ENCODE data around the gene KIAA1755. TPM values are rescaled to one million over a fixed set of nuclear protein-coding genes. Genes with fewer than 3 reads are reported as not detected.

The KIAA1755 gene
- total RNA-seq, 3 donors from 2014 or later (not counting 1 experiment from before 2014, with no cell fraction given) = not detected

GRCh38 chr20:38277691-38278090, 17.2 kb upstream of the KIAA1755 start:
- no peak overlapping the region for H3K4me3 Mint-ChIP-seq
- TF ChIP-seq, protein P1, sequence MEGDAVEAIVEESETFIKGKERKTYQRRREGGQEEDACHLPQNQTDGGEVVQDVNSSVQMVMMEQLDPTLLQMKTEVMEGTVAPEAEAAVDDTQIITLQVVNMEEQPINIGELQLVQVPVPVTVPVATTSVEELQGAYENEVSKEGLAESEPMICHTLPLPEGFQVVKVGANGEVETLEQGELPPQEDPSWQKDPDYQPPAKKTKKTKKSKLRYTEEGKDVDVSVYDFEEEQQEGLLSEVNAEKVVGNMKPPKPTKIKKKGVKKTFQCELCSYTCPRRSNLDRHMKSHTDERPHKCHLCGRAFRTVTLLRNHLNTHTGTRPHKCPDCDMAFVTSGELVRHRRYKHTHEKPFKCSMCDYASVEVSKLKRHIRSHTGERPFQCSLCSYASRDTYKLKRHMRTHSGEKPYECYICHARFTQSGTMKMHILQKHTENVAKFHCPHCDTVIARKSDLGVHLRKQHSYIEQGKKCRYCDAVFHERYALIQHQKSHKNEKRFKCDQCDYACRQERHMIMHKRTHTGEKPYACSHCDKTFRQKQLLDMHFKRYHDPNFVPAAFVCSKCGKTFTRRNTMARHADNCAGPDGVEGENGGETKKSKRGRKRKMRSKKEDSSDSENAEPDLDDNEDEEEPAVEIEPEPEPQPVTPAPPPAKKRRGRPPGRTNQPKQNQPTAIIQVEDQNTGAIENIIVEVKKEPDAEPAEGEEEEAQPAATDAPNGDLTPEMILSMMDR (IDR thresholded peaks at IDR 0.05) = no peak
- no peaks in the 10 kb centered on the region for H3K36me3 Mint-ChIP-seq
- no peak for DNase-seq
- H3K27me3 Mint-ChIP-seq (ENCODE audit: low read depth in 2 of 2) = peaks cover 0 to 4% of the 10 kb centered on the region in 2 donors
- no peaks in the 10 kb centered on the region for H3K4me1 Mint-ChIP-seq
- H3K9me3 Mint-ChIP-seq = no peaks in the 10 kb centered on the region
- H3K27ac Mint-ChIP-seq = no peak overlapping the region
- no peak overlapping the region for H3K4me3 ChIP-seq (ENCODE audit: low read length)
- no peak overlapping the region for H3K27ac ChIP-seq (ENCODE audit: low read length)
- intact Hi-C loops (cut with micrococcal nuclease) = no loop called here
- no peaks in the 10 kb centered on the region for H3K36me3 ChIP-seq (ENCODE audit: control insufficient read depth, insufficient read depth, low read length)
- WGBS (ENCODE audit: insufficient coverage) = 91% methylated on average over 2 of the region's 2 CpGs
- no peaks in the 10 kb centered on the region for H3K4me1 ChIP-seq (ENCODE audit: control insufficient read depth, insufficient read depth, low read length)
- H3K27me3 ChIP-seq (ENCODE audit: control insufficient read depth, insufficient read depth, low read length) = no peaks in the 10 kb centered on the region
- H3K9me3 ChIP-seq (ENCODE audit: control insufficient read depth, insufficient read depth, low read length) = no peaks in the 10 kb centered on the region
- no peak for ATAC-seq

DNA sequence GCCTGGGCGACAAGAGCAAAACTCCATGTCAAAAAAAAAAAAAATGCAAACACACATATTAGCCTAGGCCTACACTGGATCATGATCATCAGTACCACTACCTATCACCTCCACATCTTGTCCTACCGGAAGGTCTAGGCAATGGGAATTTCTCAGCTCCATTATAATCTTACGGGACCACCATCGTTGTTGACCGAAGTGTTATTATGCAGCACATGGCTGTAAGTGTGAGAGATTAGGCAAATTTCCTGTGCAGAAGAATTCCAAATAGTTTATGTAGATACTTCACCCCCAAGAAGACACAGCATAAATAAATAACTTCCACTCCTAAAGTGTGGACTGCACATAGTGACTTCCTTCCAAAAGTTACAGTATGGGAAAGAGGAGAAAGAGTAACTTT, 16.8 kb upstream of the KIAA1755 start:
- Histone ChIP-seq H3K27ac (ENCODE audit: low read length) (no peak overlapping the region), H3K36me3 (ENCODE audit: control insufficient read depth, insufficient read depth, low read length) (no peaks in the 10 kb centered on the region), H3K4me3 (ENCODE audit: low read length) (no peak overlapping the region), H3K27me3 (ENCODE audit: control insufficient read depth, insufficient read depth, low read length) (no peaks in the 10 kb centered on the region), H3K4me1 (ENCODE audit: control insufficient read depth, insufficient read depth, low read length) (no peaks in the 10 kb centered on the region), H3K9me3 (ENCODE audit: control insufficient read depth, insufficient read depth, low read length) (no peaks in the 10 kb centered on the region)
- no peak for DNase-seq
- Mint-ChIP-seq H3K4me3 (no peak overlapping the region), H3K4me1 (no peaks in the 10 kb centered on the region), H3K36me3 (no peaks in the 10 kb centered on the region), H3K27me3 (ENCODE audit: low read depth in 2 of 2) (peaks cover 0 to 6% of the 10 kb centered on the region in 2 donors), H3K27ac (no peak overlapping the region), H3K9me3 (no peaks in the 10 kb centered on the region)
- TF ChIP-seq, protein P1 (IDR thresholded peaks at IDR 0.05) = no peak
- intact Hi-C loops (cut with micrococcal nuclease) = no loop called here
- ATAC-seq = no peak
- WGBS (ENCODE audit: insufficient coverage) = 100% methylated on average over 2 of the region's 5 CpGs

DNA sequence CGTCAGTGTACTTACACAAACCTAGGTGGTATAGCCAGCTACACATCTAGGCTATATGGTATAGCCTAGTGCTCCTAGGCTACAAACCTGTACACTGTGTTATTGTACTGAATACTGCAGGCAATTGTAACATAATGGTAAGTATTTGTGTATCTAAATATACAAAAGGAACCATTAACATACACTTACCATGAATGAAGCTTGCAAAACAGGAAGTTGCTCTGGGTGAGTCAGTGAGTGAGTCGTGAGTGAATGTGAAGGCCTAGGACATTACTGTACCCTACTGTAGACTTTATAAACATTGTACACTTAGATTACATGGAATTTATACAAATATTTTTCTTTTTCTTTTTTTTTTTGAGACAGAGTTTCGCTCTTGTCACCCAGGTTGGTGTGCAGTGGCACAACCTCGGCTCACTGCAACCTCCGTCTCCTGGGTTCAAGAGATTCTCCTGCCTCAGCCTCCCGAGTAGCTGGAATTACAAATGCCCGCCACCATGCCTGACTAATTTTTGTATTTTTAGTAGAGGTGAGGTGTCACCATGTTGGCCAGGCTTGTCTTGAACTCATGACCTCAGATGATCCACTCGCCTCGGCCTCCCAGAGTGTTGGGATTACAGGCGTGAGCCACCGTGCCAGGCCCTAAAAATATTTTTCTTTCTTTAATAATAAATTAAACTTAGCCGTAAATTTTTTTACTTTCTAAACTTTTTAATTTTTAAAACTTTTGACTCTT, 15.4 kb upstream of the KIAA1755 start:
- 95% methylated on average over 11 of the region's 12 CpGs for WGBS (ENCODE audit: insufficient coverage)
- Mint-ChIP-seq H3K9me3 (no peaks in the 10 kb centered on the region), H3K36me3 (no peaks in the 10 kb centered on the region), H3K4me1 (no peaks in the 10 kb centered on the region), H3K27ac (no peak overlapping the region), H3K27me3 (ENCODE audit: low read depth in 2 of 2) (peaks cover 0 to 11% of the 10 kb centered on the region in 2 donors), H3K4me3 (no peak overlapping the region)
- H3K4me3 ChIP-seq (ENCODE audit: low read length) = no peak overlapping the region
- ATAC-seq (no peak), DNase-seq (no peak)
- H3K4me1 ChIP-seq (ENCODE audit: control insufficient read depth, insufficient read depth, low read length) = no peaks in the 10 kb centered on the region
- H3K27ac ChIP-seq (ENCODE audit: low read length) = no peak overlapping the region
- H3K9me3 ChIP-seq (ENCODE audit: control insufficient read depth, insufficient read depth, low read length) = no peaks in the 10 kb centered on the region
- H3K27me3 ChIP-seq (ENCODE audit: control insufficient read depth, insufficient read depth, low read length) = no peaks in the 10 kb centered on the region
- no peaks in the 10 kb centered on the region for H3K36me3 ChIP-seq (ENCODE audit: control insufficient read depth, insufficient read depth, low read length)
- TF ChIP-seq, protein P1 (IDR thresholded peaks at IDR 0.05) = no peak
- intact Hi-C loops (cut with micrococcal nuclease) = no loop called here

GRCh38 chr20:38272961-38273360, 12.4 kb upstream of the KIAA1755 start:
- H3K36me3 ChIP-seq (ENCODE audit: control insufficient read depth, insufficient read depth, low read length) = no peaks in the 10 kb centered on the region
- Mint-ChIP-seq H3K4me3 (no peak overlapping the region), H3K4me1 (no peaks in the 10 kb centered on the region), H3K27me3 (ENCODE audit: low read depth in 2 of 2) (peaks cover 23 to 27% of the 10 kb centered on the region in 2 donors), H3K27ac (no peak overlapping the region), H3K36me3 (no peaks in the 10 kb centered on the region), H3K9me3 (no peaks in the 10 kb centered on the region)
- H3K9me3 ChIP-seq (ENCODE audit: control insufficient read depth, insufficient read depth, low read length) = no peaks in the 10 kb centered on the region
- TF ChIP-seq, protein P1 (IDR thresholded peaks at IDR 0.05) = no peak
- no peaks in the 10 kb centered on the region for H3K27me3 ChIP-seq (ENCODE audit: control insufficient read depth, insufficient read depth, low read length)
- H3K4me3 ChIP-seq (ENCODE audit: low read length) = no peak overlapping the region
- ATAC-seq = no peak
- intact Hi-C loops (cut with micrococcal nuclease) = no loop called here
- H3K27ac ChIP-seq (ENCODE audit: low read length) = no peak overlapping the region
- no peak for DNase-seq
- 86% methylated on average over 2 of the region's 2 CpGs for WGBS (ENCODE audit: insufficient coverage)
- H3K4me1 ChIP-seq (ENCODE audit: control insufficient read depth, insufficient read depth, low read length) = no peaks in the 10 kb centered on the region
